Spleen (tissue), 11 donors: ENCODE data around the gene PCSK4. TPM values are rescaled to one million over a fixed set of nuclear protein-coding genes. Genes with fewer than 3 reads are reported as not detected.

ENCODE experiments used
- DNase-seq: peaks from one replicate; pipeline ENCODE4 v3.0.0-alpha.2; 2020
- H3K27ac ChIP-seq, 8 donors: fragments of 200-600 bp; sonication (generic) in 7 of 8; 1 replicate in 4 of 8; 2 replicates in 4 of 8; pipeline versions ENCODE4 v1.5.0 to v1.8.0; 2016 to 2021; ENCODE audit warnings: inconsistent platforms in 4 of 8, mild to moderate bottlenecking in 4 of 8, moderate library complexity in 1 of 8
- H3K27me3 ChIP-seq, 7 donors: fragments of 200-600 bp; sonication (generic) in 6 of 7; replicated peaks in 1 of 7; 1 replicate in 4 of 7; 2 replicates in 3 of 7; pipeline versions ENCODE4 v1.5.0 to v1.8.0; 2016 to 2021; ENCODE audit warnings: inconsistent platforms in 3 of 7, mild to moderate bottlenecking in 1 of 7
- H3K36me3 ChIP-seq, 6 donors: fragments of 200-600 bp; sonication (generic) in 5 of 6; 1 replicate in 4 of 6; 2 replicates in 2 of 6; pipeline versions ENCODE4 v1.5.0 to v1.8.0; 2016 to 2021; ENCODE audit warnings: inconsistent platforms in 2 of 6
- H3K4me1 ChIP-seq, 6 donors: fragments of 200-600 bp; sonication (generic) in 5 of 6; 1 replicate in 3 of 6; 2 replicates in 3 of 6; pipeline versions ENCODE4 v1.5.0 to v1.8.0; 2016 to 2021; ENCODE audit warnings: inconsistent platforms in 3 of 6
- H3K4me3 ChIP-seq, 8 donors: fragments of 200-600 bp; sonication (generic) in 7 of 8; 1 replicate in 4 of 8; 2 replicates in 4 of 8; pipeline versions ENCODE4 v1.5.0 to v1.8.0; 2016 to 2021; ENCODE audit warnings: inconsistent platforms in 4 of 8, mild to moderate bottlenecking in 4 of 8, moderate library complexity in 2 of 8
- H3K9me3 ChIP-seq, 8 donors: fragments of 200-600 bp; sonication (generic) in 7 of 8; 1 replicate in 4 of 8; 2 replicates in 4 of 8; pipeline versions ENCODE4 v1.5.0 to v1.8.0; 2016 to 2021; ENCODE audit warnings: inconsistent platforms in 4 of 8
- CTCF ChIP-seq, 11 experiments: fragments of 200-600 bp in 7 of 11; fragments of 450-650 bp in 4 of 11; sonication (generic) in 4 of 11; IDR thresholded peaks in 8 of 11; conservative IDR thresholded peaks in 3 of 11; 1 replicate in 7 of 11; 2 replicates in 4 of 11; pipeline versions ENCODE4 v1.4.0 to v1.8.0; 2016 to 2021; ENCODE audit warnings: antibody characterized with exemption in 11 of 11, inconsistent platforms in 4 of 11, mild to moderate bottlenecking in 1 of 11
- POLR2A ChIP-seq, 3 donors: fragments of 450-650 bp; IDR thresholded peaks; one replicate each; pipeline ENCODE4 v1.5.1; 2017; ENCODE audit warnings: antibody characterized with exemption in 3 of 3, mild to moderate bottlenecking in 1 of 3
- POLR2AphosphoS5 ChIP-seq, 3 donors: sonication (generic); formaldehyde crosslinking; IDR thresholded peaks; one replicate each; pipeline ENCODE4 v1.5.1; 2017; ENCODE audit warnings: antibody characterized with exemption in 3 of 3
- WGBS, 5 donors: extraction: QIAGEN DNeasy Blood & Tissue Kit in 3 of 5; methylation state at CpG; one replicate each; pipeline versions ENCODE4 v1.1.5 to v1.1.7; 2013 to 2018; 5-methylcytosine and 5-hydroxymethylcytosine counted together
- intact Hi-C: fragments of 100-400 bp; cut with DNase I; formaldehyde crosslinking; loops from one replicate; pipeline ENCODE4 v1.15.0; 2023; ENCODE audit warnings: low total_unique reads
- polyA plus RNA-seq, 3 donors: library from polyadenylated mRNA; stranded (reverse); fragments of 200-250 nt; gene quantifications; one replicate each; pipeline ENCODE4 v1.2.1, GENCODE V29; 2013
- total RNA-seq, 7 donors: library from RNA; depleted of rRNA in 3 of 7; stranded (reverse); fragments of >200 nt in 3 of 7; fragmentation: NEBNext Ultra II Directional in 4 of 7; extraction: Animal tissue kit (Norgen Biotek cat#: 25700) in 4 of 7; gene quantifications; one replicate each; pipeline versions ENCODE4 v1.1.0 to v1.2.1, GENCODE V29; 2016 to 2021
- donor health status: healthy with polysubstance abuse.
- donor health status: DM: no; HTN: no; CAD: no; lungs with moderate emphysema.
- donor health status: DM: no; HTN: no; CAD: no.
- donor health status: Bipolar disorder and iron deficiency.
- donor health status: healthy.
- donor health status: DM: no; HTN: no; CAD: no.
- donor health status: DM: yes; HTN: yes; CAD: no.

Gene PCSK4
- total and polyA plus RNA-seq, 10 donors = 1.1 to 4.2 (median 1.9) TPM

- Histone ChIP-seq H3K4me3 (no peak overlapping the region), H3K36me3 (no peaks in the 10 kb centered on the region), H3K27me3 (peaks cover 0 to 58% (median 16%) of the 10 kb centered on the region in 7 donors), H3K9me3 (no peaks in the 10 kb centered on the region), H3K4me1 (peaks cover 0 to 16% (median 7%) of the 10 kb centered on the region in 6 donors), H3K27ac (no peak overlapping the region)
- no peak for TF ChIP-seq CTCF (IDR thresholded peaks at IDR 0.05 in 8 of 11, conservative IDR thresholded peaks at IDR 0.05 in 3 of 11)
- TF ChIP-seq POLR2AphosphoS5 (IDR thresholded peaks at IDR 0.05) = no peak
- no peak for TF ChIP-seq POLR2A (IDR thresholded peaks at IDR 0.05)
- DNase-seq = no peak
- intact Hi-C loops = no loop called here
- WGBS, 5 donors = 80 to 87% (median 84%) methylated on average over 34 to 40 of the region's 40 CpGs
Observed at GRCh38 chr19:1495799-1496713, 5.9 kb upstream of the PCSK4 start.

GRCh38 chr19:1495051-1495798 lies 5.1 kb upstream of the PCSK4 start:
- H3K36me3 ChIP-seq = no peaks in the 10 kb centered on the region
- no peak for DNase-seq
- H3K27me3 ChIP-seq = peaks cover 0 to 61% (median 16%) of the 10 kb centered on the region in 7 donors
- no peak overlapping the region for H3K27ac ChIP-seq
- H3K4me1 ChIP-seq = peaks cover 0 to 23% (median 9%) of the 10 kb centered on the region in 6 donors
- no peak overlapping the region for H3K4me3 ChIP-seq
- WGBS, 5 donors = 83 to 92% (median 87%) methylated on average over 29 to 37 of the region's 37 CpGs
- no peaks in the 10 kb centered on the region for H3K9me3 ChIP-seq
- TF ChIP-seq POLR2A (IDR thresholded peaks at IDR 0.05) (no peak), POLR2AphosphoS5 (IDR thresholded peaks at IDR 0.05) (no peak), CTCF (IDR thresholded peaks at IDR 0.05 in 8 of 11, conservative IDR thresholded peaks at IDR 0.05 in 3 of 11) (no peak)
- intact Hi-C loops = no loop called here

- peaks cover 0 to 61% (median 16%) of the 10 kb centered on the region in 7 donors for H3K27me3 ChIP-seq
- H3K27ac ChIP-seq = no peak overlapping the region
Observed at GRCh38 chr19:1494115-1494815, 4.1 kb upstream of the PCSK4 start.

GRCh38 chr19:1492474-1493006 lies 2.4 kb upstream of the PCSK4 start:
- peaks cover 0 to 54% (median 7%) of the 10 kb centered on the region in 7 donors for H3K27me3 ChIP-seq
- intact Hi-C loops = no loop called here
- H3K4me3 ChIP-seq = no peak overlapping the region
- no peak overlapping the region for H3K27ac ChIP-seq
- TF ChIP-seq POLR2AphosphoS5 (IDR thresholded peaks at IDR 0.05) (no peak), CTCF (IDR thresholded peaks at IDR 0.05 in 8 of 11, conservative IDR thresholded peaks at IDR 0.05 in 3 of 11) (no peak), POLR2A (IDR thresholded peaks at IDR 0.05) (no peak)
- H3K36me3 ChIP-seq = no peaks in the 10 kb centered on the region
- H3K4me1 ChIP-seq = peaks cover 6 to 34% (median 19%) of the 10 kb centered on the region in 6 donors
- DNase-seq = no peak
- no peaks in the 10 kb centered on the region for H3K9me3 ChIP-seq
- WGBS, 5 donors = 67 to 76% (median 72%) methylated on average over 6 to 10 of the region's 10 CpGs

More at GRCh38 chr19:1494115-1494815, 4.1 kb upstream of the PCSK4 start:
- WGBS, 5 donors = 72 to 75% (median 73%) methylated on average over 14 to 15 of the region's 15 CpGs
- Histone ChIP-seq H3K36me3 (no peaks in the 10 kb centered on the region), H3K9me3 (no peaks in the 10 kb centered on the region), H3K4me3 (no peak overlapping the region), H3K4me1 (peaks cover 6 to 32% (median 18%) of the 10 kb centered on the region in 6 donors)
- intact Hi-C loops = no loop called here
- DNase-seq = no peak
- TF ChIP-seq POLR2AphosphoS5 (IDR thresholded peaks at IDR 0.05) = no peak
